ENCODE measurements around the gene EFNA2. TPM values are rescaled to one million over a fixed set of nuclear protein-coding genes. Genes with fewer than 3 reads are reported as not detected.

The EFNA2 gene
- 1.0 TPM for total RNA-seq

GRCh38 chr19:1285737-1286360 lies at the start of gene EFNA2:
Gene EFNA2, plus strand, starts transcription at chr19:1285873. Its CDS starts 296 bp downstream, at chr19:1286169.
- no peak within 1 kb of the TSS for H3K27ac ChIP-seq (ENCODE audit: low read depth, low read length)
- H3K27me3 ChIP-seq (ENCODE audit: control insufficient read depth in 3 of 3, insufficient read depth in 3 of 3, low read length in 3 of 3) = peaks cover 63 to 68% (median 67%) of the 10 kb centered on the region in 3 donors
- H3K36me3 ChIP-seq (ENCODE audit: control insufficient read depth in 3 of 3, insufficient read depth in 3 of 3, low read length in 3 of 3) = no peaks in the 10 kb centered on the region
- no peaks in the 10 kb centered on the region for H3K4me1 ChIP-seq (ENCODE audit: control insufficient read depth in 3 of 3, insufficient read depth in 3 of 3, low read length in 3 of 3)
- H3K9me3 ChIP-seq (ENCODE audit: control insufficient read depth in 3 of 3, low read length in 3 of 3) = no peaks in the 10 kb centered on the region
- H3K9ac ChIP-seq (ENCODE audit: low read depth in 1 of 3, low read length in 3 of 3) = no peak within 1 kb of the TSS
- H3K4me3 ChIP-seq (ENCODE audit: low read length in 3 of 3) = no peak within 1 kb of the TSS

GRCh38 chr19:1236576-1236975 lies 49.1 kb upstream of the EFNA2 start:
- H3K36me3 ChIP-seq (ENCODE audit: control insufficient read depth in 3 of 3, insufficient read depth in 3 of 3, low read length in 3 of 3) = no peaks in the 10 kb centered on the region
- H3K4me1 ChIP-seq (ENCODE audit: control insufficient read depth in 3 of 3, insufficient read depth in 3 of 3, low read length in 3 of 3) = peaks cover 17 to 43% (median 27%) of the 10 kb centered on the region in 3 donors
- H3K9me3 ChIP-seq (ENCODE audit: control insufficient read depth in 3 of 3, low read length in 3 of 3) = no peaks in the 10 kb centered on the region
- H3K9ac ChIP-seq (ENCODE audit: low read depth in 1 of 3, low read length in 3 of 3) = no peak overlapping the region
- H3K27ac ChIP-seq (ENCODE audit: low read depth, low read length) = no peak overlapping the region
- peak overlapping the region in 1 of 3 donors; percentile 51 for H3K4me3 ChIP-seq (ENCODE audit: low read length in 3 of 3)
- H3K27me3 ChIP-seq (ENCODE audit: control insufficient read depth in 3 of 3, insufficient read depth in 3 of 3, low read length in 3 of 3) = peaks cover 0 to 8% (median 7%) of the 10 kb centered on the region in 3 donors

GRCh38 chr19:1237027-1237659 lies 48.5 kb upstream of the EFNA2 start:
- no peak overlapping the region for H3K27ac ChIP-seq (ENCODE audit: low read depth, low read length)
- H3K9me3 ChIP-seq (ENCODE audit: control insufficient read depth in 3 of 3, low read length in 3 of 3) = no peaks in the 10 kb centered on the region
- peaks cover 19 to 39% (median 28%) of the 10 kb centered on the region in 3 donors for H3K4me1 ChIP-seq (ENCODE audit: control insufficient read depth in 3 of 3, insufficient read depth in 3 of 3, low read length in 3 of 3)
- H3K27me3 ChIP-seq (ENCODE audit: control insufficient read depth in 3 of 3, insufficient read depth in 3 of 3, low read length in 3 of 3) = peaks cover 0 to 8% (median 7%) of the 10 kb centered on the region in 3 donors
- H3K4me3 ChIP-seq (ENCODE audit: low read length in 3 of 3) = peak overlapping the region in 2 of 3 donors; percentile 41 to 51
- no peaks in the 10 kb centered on the region for H3K36me3 ChIP-seq (ENCODE audit: control insufficient read depth in 3 of 3, insufficient read depth in 3 of 3, low read length in 3 of 3)
- H3K9ac ChIP-seq (ENCODE audit: low read depth in 1 of 3, low read length in 3 of 3) = peak overlapping the region in 2 of 3 donors; percentile 56 to 57

GRCh38 chr19:1237754-1238368 lies 47.8 kb upstream of the EFNA2 start, which contains the start of gene CBARP:
Gene CBARP, minus strand, starts transcription at chr19:1238005. Its CDS starts 1,905 bp downstream, at chr19:1236100.
- Histone ChIP-seq H3K27me3 (ENCODE audit: control insufficient read depth in 3 of 3, insufficient read depth in 3 of 3, low read length in 3 of 3) (peaks cover 0 to 8% (median 7%) of the 10 kb centered on the region in 3 donors), H3K9me3 (ENCODE audit: control insufficient read depth in 3 of 3, low read length in 3 of 3) (no peaks in the 10 kb centered on the region), H3K4me1 (ENCODE audit: control insufficient read depth in 3 of 3, insufficient read depth in 3 of 3, low read length in 3 of 3) (peaks cover 20 to 38% (median 32%) of the 10 kb centered on the region in 3 donors), H3K27ac (ENCODE audit: low read depth, low read length) (no peak within 1 kb of the TSS), H3K9ac (ENCODE audit: low read depth in 1 of 3, low read length in 3 of 3) (peak within 1 kb of the TSS in 2 of 3 donors; percentile 56 to 57), H3K4me3 (ENCODE audit: low read length in 3 of 3) (peak within 1 kb of the TSS; percentile 14 to 51 (median 49)), H3K36me3 (ENCODE audit: control insufficient read depth in 3 of 3, insufficient read depth in 3 of 3, low read length in 3 of 3) (no peaks in the 10 kb centered on the region)

- Histone ChIP-seq H3K9me3 (ENCODE audit: control insufficient read depth in 3 of 3, low read length in 3 of 3) (no peaks in the 10 kb centered on the region), H3K27ac (ENCODE audit: low read depth, low read length) (no peak overlapping the region), H3K4me3 (ENCODE audit: low read length in 3 of 3) (peak overlapping the region; percentile 14 to 49 (median 36)), H3K9ac (ENCODE audit: low read depth in 1 of 3, low read length in 3 of 3) (peak overlapping the region in 1 of 3 donors; percentile 8), H3K4me1 (ENCODE audit: control insufficient read depth in 3 of 3, insufficient read depth in 3 of 3, low read length in 3 of 3) (peaks cover 26 to 42% (median 37%) of the 10 kb centered on the region in 3 donors), H3K36me3 (ENCODE audit: control insufficient read depth in 3 of 3, insufficient read depth in 3 of 3, low read length in 3 of 3) (no peaks in the 10 kb centered on the region), H3K27me3 (ENCODE audit: control insufficient read depth in 3 of 3, insufficient read depth in 3 of 3, low read length in 3 of 3) (peaks cover 0 to 8% (median 7%) of the 10 kb centered on the region in 3 donors)
These were observed 47.0 kb upstream of the EFNA2 start for GRCh38 chr19:1238369-1239303.

GRCh38 chr19:1239420-1239795 lies 46.3 kb upstream of the EFNA2 start:
- Histone ChIP-seq H3K9ac (ENCODE audit: low read depth in 1 of 3, low read length in 3 of 3) (peak overlapping the region in 1 of 3 donors; percentile 84), H3K27ac (ENCODE audit: low read depth, low read length) (peak overlapping the region; percentile 88), H3K4me1 (ENCODE audit: control insufficient read depth in 3 of 3, insufficient read depth in 3 of 3, low read length in 3 of 3) (peaks cover 33 to 50% (median 44%) of the 10 kb centered on the region in 3 donors), H3K36me3 (ENCODE audit: control insufficient read depth in 3 of 3, insufficient read depth in 3 of 3, low read length in 3 of 3) (no peaks in the 10 kb centered on the region), H3K4me3 (ENCODE audit: low read length in 3 of 3) (no peak overlapping the region), H3K9me3 (ENCODE audit: control insufficient read depth in 3 of 3, low read length in 3 of 3) (no peaks in the 10 kb centered on the region), H3K27me3 (ENCODE audit: control insufficient read depth in 3 of 3, insufficient read depth in 3 of 3, low read length in 3 of 3) (peaks cover 0 to 8% (median 7%) of the 10 kb centered on the region in 3 donors)

GRCh38 chr19:1239796-1240737 lies 45.6 kb upstream of the EFNA2 start:
- H3K27me3 ChIP-seq (ENCODE audit: control insufficient read depth in 3 of 3, insufficient read depth in 3 of 3, low read length in 3 of 3) = peaks cover 0 to 8% (median 7%) of the 10 kb centered on the region in 3 donors
- H3K4me1 ChIP-seq (ENCODE audit: control insufficient read depth in 3 of 3, insufficient read depth in 3 of 3, low read length in 3 of 3) = peaks cover 40 to 56% (median 51%) of the 10 kb centered on the region in 3 donors
- H3K27ac ChIP-seq (ENCODE audit: low read depth, low read length) = peak overlapping the region; percentile 88
- H3K36me3 ChIP-seq (ENCODE audit: control insufficient read depth in 3 of 3, insufficient read depth in 3 of 3, low read length in 3 of 3) = no peaks in the 10 kb centered on the region
- peak overlapping the region; percentile 67 to 84 (median 83) for H3K9ac ChIP-seq (ENCODE audit: low read depth in 1 of 3, low read length in 3 of 3)
- no peaks in the 10 kb centered on the region for H3K9me3 ChIP-seq (ENCODE audit: control insufficient read depth in 3 of 3, low read length in 3 of 3)
- H3K4me3 ChIP-seq (ENCODE audit: low read length in 3 of 3) = peak overlapping the region; percentile 59 to 85 (median 60)

- Histone ChIP-seq H3K4me3 (ENCODE audit: low read length in 3 of 3) (peak overlapping the region; percentile 63 to 90 (median 85)), H3K36me3 (ENCODE audit: control insufficient read depth in 3 of 3, insufficient read depth in 3 of 3, low read length in 3 of 3) (no peaks in the 10 kb centered on the region), H3K4me1 (ENCODE audit: control insufficient read depth in 3 of 3, insufficient read depth in 3 of 3, low read length in 3 of 3) (peaks cover 44 to 63% (median 58%) of the 10 kb centered on the region in 3 donors), H3K9me3 (ENCODE audit: control insufficient read depth in 3 of 3, low read length in 3 of 3) (no peaks in the 10 kb centered on the region), H3K27ac (ENCODE audit: low read depth, low read length) (peak overlapping the region; percentile 100), H3K9ac (ENCODE audit: low read depth in 1 of 3, low read length in 3 of 3) (peak overlapping the region; percentile 67 to 94 (median 86)), H3K27me3 (ENCODE audit: control insufficient read depth in 3 of 3, insufficient read depth in 3 of 3, low read length in 3 of 3) (peaks cover 0 to 5% (median 4%) of the 10 kb centered on the region in 3 donors)
These were observed 44.7 kb upstream of the EFNA2 start for GRCh38 chr19:1240925-1241324.
